SK-N-SH (cell line): ENCODE results near the gene PPP1R37. TPM values are rescaled to one million over a fixed set of nuclear protein-coding genes. Genes with fewer than 3 reads are reported as not detected.

Experiments
- CTCF ChIA-PET: fragments of 300-600, 350-600 bp; formaldehyde crosslinking; extraction: SDS; loops from one replicate; lab custom pipeline; 2021; lab: Yijun Ruan, JAX
- POLR2A ChIA-PET: fragments of 350-600 bp; sonication (Branson Sonifier 250); formaldehyde crosslinking; extraction: SDS; loops from one replicate; lab custom pipeline; 2020; ENCODE audit warnings: antibody characterized with exemption, inconsistent platforms; lab: Yijun Ruan, JAX
- DNase-seq: peaks from one replicate; pipeline ENCODE4 v3.0.0; 2012
- H2AFZ ChIP-seq: fragments of 200-600 bp; sonication (generic); 2 replicates; pipeline ENCODE4 v1.8.1; 2016; ENCODE audit warnings: antibody characterized with exemption, mild to moderate bottlenecking, low read depth
- H3F3A ChIP-seq: fragments of 200-600 bp; sonication (generic); replicated peaks from 2 replicates; pipeline ENCODE3; 2016; ENCODE audit warnings: antibody characterized with exemption, mild to moderate bottlenecking; ENCODE audit not compliant: insufficient read depth
- H3K27ac ChIP-seq, 2 experiments: fragments of 200-500 bp in 1 of 2; fragments of 200-600 bp in 1 of 2; sonication (Bioruptor generic) in 1 of 2; sonication (generic), shearing (Covaris generic) in 1 of 2; 2 replicates each; pipeline versions ENCODE4 v1.5.1 to v1.6.1; 2014 to 2016; ENCODE audit warnings: low read depth in 2 of 2, inconsistent platforms in 1 of 2, low read length in 1 of 2, mild to moderate bottlenecking in 1 of 2, mixed read lengths in 1 of 2
- H3K27me3 ChIP-seq: fragments of 200-600 bp; sonication (generic), shearing (Covaris generic); 2 replicates; pipeline ENCODE4 v1.6.1; 2016; ENCODE audit warnings: mixed run types; ENCODE audit not compliant: insufficient read depth
- H3K36me3 ChIP-seq, 2 experiments: fragments of 200-500 bp in 1 of 2; fragments of 200-600 bp in 1 of 2; sonication (Bioruptor generic) in 1 of 2; sonication (generic) in 1 of 2; replicated peaks in 1 of 2; 2 replicates each; pipeline versions ENCODE3 to v1.5.1; 2014 to 2016; ENCODE audit warnings: low read length in 1 of 2, mild to moderate bottlenecking in 1 of 2; ENCODE audit not compliant: insufficient read depth in 2 of 2, control insufficient read depth in 1 of 2
- H3K4me1 ChIP-seq, 2 experiments: fragments of 200-500 bp in 1 of 2; fragments of 200-600 bp in 1 of 2; sonication (Bioruptor generic) in 1 of 2; sonication (generic), shearing (Covaris generic) in 1 of 2; 2 replicates each; pipeline versions ENCODE4 v1.5.1 to v1.6.1; 2014 to 2016; ENCODE audit warnings: low read depth in 1 of 2, low read length in 1 of 2, mixed run types in 1 of 2; ENCODE audit not compliant: insufficient read depth in 2 of 2, control insufficient read depth in 1 of 2
- H3K4me2 ChIP-seq: fragments of 200-600 bp; sonication (generic), shearing (Covaris generic); 2 replicates; pipeline ENCODE4 v1.6.1; 2017; ENCODE audit warnings: mixed run types
- H3K4me3 ChIP-seq, 2 experiments: fragments of 200-500 bp in 1 of 2; fragments of 200-600 bp in 1 of 2; sonication (Bioruptor generic) in 1 of 2; sonication (generic), shearing (Covaris generic) in 1 of 2; 2 replicates each; pipeline versions ENCODE4 v1.5.1 to v1.8.1; 2014 to 2016; ENCODE audit warnings: low read depth in 2 of 2, inconsistent platforms in 1 of 2, low read length in 1 of 2, mild to moderate bottlenecking in 1 of 2, mixed read lengths in 1 of 2, moderate library complexity in 1 of 2
- H3K79me2 ChIP-seq: fragments of 200-600 bp; sonication (generic); 2 replicates; pipeline ENCODE4 v1.8.1; 2017; ENCODE audit warnings: mild to moderate bottlenecking; ENCODE audit not compliant: insufficient read depth
- H3K9ac ChIP-seq: fragments of 200-600 bp; sonication (generic); 2 replicates; pipeline ENCODE4 v1.6.1; 2017; ENCODE audit warnings: mixed run types
- H3K9me2 ChIP-seq: fragments of 200-600 bp; sonication (generic); 2 replicates; pipeline ENCODE4 v1.6.1; 2017; ENCODE audit warnings: mixed run types
- H3K9me3 ChIP-seq: fragments of 200-600 bp; sonication (generic); 2 replicates; pipeline ENCODE4 v1.6.1; 2017; ENCODE audit warnings: mixed run types, mild to moderate bottlenecking, moderate library complexity
- H4K20me1 ChIP-seq: fragments of 200-600 bp; sonication (generic); 2 replicates; pipeline ENCODE4 v1.6.1; 2017; ENCODE audit warnings: mild to moderate bottlenecking, mixed run types; ENCODE audit not compliant: insufficient read depth
- CHD2 ChIP-seq: fragments of 150-350 bp; IDR thresholded peaks from 2 replicates; pipeline ENCODE4 v1.6.1; 2018; ENCODE audit warnings: low read length; ENCODE audit not compliant: partially characterized antibody
- ELF1 ChIP-seq: IDR thresholded peaks from 2 replicates; pipeline ENCODE4 v1.4.0; 2012
- EP300 ChIP-seq, 2 experiments: IDR thresholded peaks; 2 replicates each; pipeline versions ENCODE4 v1.4.0 to v1.6.1; 2012; ENCODE audit warnings: borderline replicate concordance in 1 of 2, low read depth in 1 of 2, low read length in 1 of 2
- EZH2phosphoT487 ChIP-seq: fragments of 200-600 bp; sonication (generic); IDR thresholded peaks from 2 replicates; pipeline ENCODE4 v1.6.1; 2017; ENCODE audit warnings: low read depth, mixed run types, mild to moderate bottlenecking, antibody characterized with exemption, moderate library complexity, borderline replicate concordance
- GABPA ChIP-seq: IDR thresholded peaks from 2 replicates; pipeline ENCODE4 v1.4.0; 2012; ENCODE audit warnings: low read depth, mild to moderate bottlenecking
- GATA2 ChIP-seq: sonication (generic); formaldehyde crosslinking; IDR thresholded peaks from 2 replicates; pipeline ENCODE4 v1.5.0; 2020; ENCODE audit warnings: mild to moderate bottlenecking, missing genetic modification reagents
- MEF2A ChIP-seq: IDR thresholded peaks from 2 replicates; pipeline ENCODE4 v1.4.0; 2012; ENCODE audit warnings: low read depth, borderline replicate concordance
- MXI1 ChIP-seq: IDR thresholded peaks from 2 replicates; pipeline ENCODE4 v1.6.1; 2012; ENCODE audit warnings: mild to moderate bottlenecking, low read depth, low read length, improper control_type of control experiment
- NFIC ChIP-seq: IDR thresholded peaks from 2 replicates; pipeline ENCODE4 v1.4.0; 2012; ENCODE audit warnings: borderline replicate concordance
- POLR2AphosphoS5 ChIP-seq: IDR thresholded peaks from 2 replicates; pipeline ENCODE4 v1.6.1; 2012; ENCODE audit warnings: low read depth, low read length
- RAD21 ChIP-seq: IDR thresholded peaks from 2 replicates; pipeline ENCODE4 v1.6.1; 2012; ENCODE audit warnings: mild to moderate bottlenecking, low read length
- RCOR1 ChIP-seq: fragments of 150-350 bp; IDR thresholded peaks from 2 replicates; pipeline ENCODE4 v1.6.1; 2017; ENCODE audit warnings: antibody characterized with exemption, low read length
- RFX5 ChIP-seq: IDR thresholded peaks from 2 replicates; pipeline ENCODE4 v1.6.1; 2012; ENCODE audit warnings: mild to moderate bottlenecking, improper control_type of control experiment, low read length
- RXRA ChIP-seq: IDR thresholded peaks from 2 replicates; pipeline ENCODE4 v1.4.0; 2012; ENCODE audit warnings: low read depth, mild to moderate bottlenecking, borderline replicate concordance
- TCF12 ChIP-seq: IDR thresholded peaks from 2 replicates; pipeline ENCODE4 v1.4.0; 2012
- YY1 ChIP-seq: IDR thresholded peaks from 2 replicates; pipeline ENCODE4 v1.4.0; 2012; ENCODE audit warnings: low read depth, mild to moderate bottlenecking
- WGBS: methylation state at CpG from one replicate; pipeline ENCODE4 v1.1.6; 2017; ENCODE audit warnings: low lambda C conversion rate; 5-methylcytosine and 5-hydroxymethylcytosine counted together
- polyA plus RNA-seq, 3 experiments: library from polyadenylated mRNA; depleted of rRNA; stranded (reverse); fragments of >200 nt; gene quantifications; 2 replicates each; pipeline ENCODE4 v1.2.3, GENCODE V29; 2012
- TF ChIP-seq, protein P1 (sequence below): IDR thresholded peaks from 2 replicates; pipeline ENCODE4 v1.4.0; 2012; ENCODE audit warnings: low read depth, borderline replicate concordance
- TF ChIP-seq, protein P2 (sequence below): fragments of 150-350 bp; IDR thresholded peaks from 2 replicates; pipeline ENCODE4 v1.6.1; 2017; ENCODE audit warnings: antibody characterized with exemption, low read length, low read depth, borderline replicate concordance
- TF ChIP-seq, protein P3 (sequence below): IDR thresholded peaks from 2 replicates; pipeline ENCODE4; 2012
- TF ChIP-seq, protein P4 (sequence below): IDR thresholded peaks from 2 replicates; pipeline ENCODE4 v1.6.1; 2012; ENCODE audit warnings: mild to moderate bottlenecking, low read depth, low read length, moderate library complexity
- TF ChIP-seq, protein P5 (sequence below): IDR thresholded peaks from 2 replicates; pipeline ENCODE4 v1.4.0; 2012; ENCODE audit warnings: low read depth

PPP1R37 gene
- polyA plus RNA-seq, 1 of the 3 experiments (the other 2 are of a cell fraction): 24.4 TPM

DNA sequence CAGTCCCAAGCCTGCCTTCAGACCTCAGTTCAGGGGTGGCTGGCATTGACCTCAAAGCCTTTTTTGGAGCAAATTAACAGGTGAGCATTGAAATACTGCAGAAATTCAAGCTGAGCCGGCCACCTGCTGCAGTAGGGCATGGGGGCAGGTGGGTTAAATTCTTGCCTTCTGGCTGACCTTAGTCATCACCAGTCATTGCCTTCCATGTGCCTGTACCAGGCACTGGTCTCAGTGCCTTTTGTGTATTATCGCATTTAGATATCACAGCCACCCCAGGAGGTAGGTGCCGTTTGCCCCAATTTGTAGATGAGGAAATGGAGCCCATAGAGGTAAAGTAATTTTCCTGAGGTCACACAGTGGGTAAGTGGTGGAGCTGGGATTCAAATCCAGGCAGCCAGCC lies 7.2 kb downstream of the PPP1R37 start:
- ChIA-PET POLR2A (no interaction called here), CTCF (no interaction called here)
- Histone ChIP-seq H3K9ac (no peak overlapping the region), H3K9me3 (no peaks in the 10 kb centered on the region), H3K27ac (no peak overlapping the region), H3K36me3 (no peaks in the 10 kb centered on the region), H3K4me3 (no peak overlapping the region), H3K9me2 (no peaks in the 10 kb centered on the region), H3K4me1 (peaks cover 14 to 32% of the 10 kb centered on the region in 2 experiments; a peak in 3 of 4 replicates), H3F3A (peaks cover 13% of the 10 kb centered on the region), H2AFZ (no peak overlapping the region), H4K20me1 (peaks cover 92% of the 10 kb centered on the region), H3K4me2 (peak overlapping the region; percentile 77; the same call in 1 of the 2 replicates), H3K27me3 (no peaks in the 10 kb centered on the region), H3K79me2 (peaks cover 97% of the 10 kb centered on the region)
- no peak for DNase-seq
- no peak for TF ChIP-seq EZH2phosphoT487
- TF ChIP-seq, protein P1, sequence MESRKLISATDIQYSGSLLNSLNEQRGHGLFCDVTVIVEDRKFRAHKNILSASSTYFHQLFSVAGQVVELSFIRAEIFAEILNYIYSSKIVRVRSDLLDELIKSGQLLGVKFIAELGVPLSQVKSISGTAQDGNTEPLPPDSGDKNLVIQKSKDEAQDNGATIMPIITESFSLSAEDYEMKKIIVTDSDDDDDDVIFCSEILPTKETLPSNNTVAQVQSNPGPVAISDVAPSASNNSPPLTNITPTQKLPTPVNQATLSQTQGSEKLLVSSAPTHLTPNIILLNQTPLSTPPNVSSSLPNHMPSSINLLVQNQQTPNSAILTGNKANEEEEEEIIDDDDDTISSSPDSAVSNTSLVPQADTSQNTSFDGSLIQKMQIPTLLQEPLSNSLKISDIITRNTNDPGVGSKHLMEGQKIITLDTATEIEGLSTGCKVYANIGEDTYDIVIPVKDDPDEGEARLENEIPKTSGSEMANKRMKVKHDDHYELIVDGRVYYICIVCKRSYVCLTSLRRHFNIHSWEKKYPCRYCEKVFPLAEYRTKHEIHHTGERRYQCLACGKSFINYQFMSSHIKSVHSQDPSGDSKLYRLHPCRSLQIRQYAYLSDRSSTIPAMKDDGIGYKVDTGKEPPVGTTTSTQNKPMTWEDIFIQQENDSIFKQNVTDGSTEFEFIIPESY: no peak
- TF ChIP-seq, protein P2, sequence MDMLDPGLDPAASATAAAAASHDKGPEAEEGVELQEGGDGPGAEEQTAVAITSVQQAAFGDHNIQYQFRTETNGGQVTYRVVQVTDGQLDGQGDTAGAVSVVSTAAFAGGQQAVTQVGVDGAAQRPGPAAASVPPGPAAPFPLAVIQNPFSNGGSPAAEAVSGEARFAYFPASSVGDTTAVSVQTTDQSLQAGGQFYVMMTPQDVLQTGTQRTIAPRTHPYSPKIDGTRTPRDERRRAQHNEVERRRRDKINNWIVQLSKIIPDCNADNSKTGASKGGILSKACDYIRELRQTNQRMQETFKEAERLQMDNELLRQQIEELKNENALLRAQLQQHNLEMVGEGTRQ: no peak
- TF ChIP-seq RAD21: no peak
- TF ChIP-seq CHD2: no peak
- no peak for TF ChIP-seq EP300 (IDR thresholded peaks at IDR 0.05; ENCODE audit: borderline replicate concordance in 1 of 2, low read depth in 1 of 2, low read length in 1 of 2)
- no peak for TF ChIP-seq POLR2AphosphoS5
- no peak for TF ChIP-seq RCOR1
- TF ChIP-seq ELF1: no peak
- no peak for TF ChIP-seq RXRA
- no peak for TF ChIP-seq GABPA
- TF ChIP-seq MXI1: no peak
- TF ChIP-seq RFX5: no peak
- TF ChIP-seq, protein P3, sequence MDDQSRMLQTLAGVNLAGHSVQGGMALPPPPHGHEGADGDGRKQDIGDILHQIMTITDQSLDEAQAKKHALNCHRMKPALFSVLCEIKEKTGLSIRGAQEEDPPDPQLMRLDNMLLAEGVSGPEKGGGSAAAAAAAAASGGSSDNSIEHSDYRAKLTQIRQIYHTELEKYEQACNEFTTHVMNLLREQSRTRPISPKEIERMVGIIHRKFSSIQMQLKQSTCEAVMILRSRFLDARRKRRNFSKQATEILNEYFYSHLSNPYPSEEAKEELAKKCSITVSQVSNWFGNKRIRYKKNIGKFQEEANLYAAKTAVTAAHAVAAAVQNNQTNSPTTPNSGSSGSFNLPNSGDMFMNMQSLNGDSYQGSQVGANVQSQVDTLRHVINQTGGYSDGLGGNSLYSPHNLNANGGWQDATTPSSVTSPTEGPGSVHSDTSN: no peak
- no peak for TF ChIP-seq MEF2A
- 96% methylated on average over 3 of the region's 3 CpGs for WGBS

DNA sequence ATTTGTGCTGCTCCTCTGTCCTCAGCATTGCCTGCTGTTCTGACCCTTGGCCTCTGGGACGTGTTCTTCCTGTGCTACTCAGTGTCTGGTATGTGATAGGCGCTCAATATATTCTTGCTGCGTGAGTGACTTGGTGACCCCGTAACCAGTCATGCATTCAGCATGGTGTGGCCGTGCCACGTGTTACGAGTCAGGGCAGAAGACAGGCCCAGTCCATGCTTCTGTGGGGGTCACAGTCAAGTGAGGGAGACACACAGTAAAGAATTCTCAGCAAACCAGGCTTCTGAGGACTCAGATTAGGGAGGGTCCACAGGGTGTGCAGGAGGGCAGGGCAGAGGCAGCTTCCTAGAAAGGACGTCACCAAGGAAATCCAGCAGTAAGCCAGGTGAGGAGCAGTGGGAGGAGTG lies 7.9 kb downstream of the PPP1R37 start:
- Histone ChIP-seq H3K27ac (no peak overlapping the region), H3K27me3 (no peaks in the 10 kb centered on the region), H3F3A (peaks cover 13% of the 10 kb centered on the region), H3K4me1 (peaks cover 14 to 32% of the 10 kb centered on the region in 2 experiments; a peak in 3 of 4 replicates), H3K4me3 (no peak overlapping the region), H4K20me1 (peaks cover 92% of the 10 kb centered on the region), H3K4me2 (no peak overlapping the region), H3K9me2 (no peaks in the 10 kb centered on the region), H3K9me3 (no peaks in the 10 kb centered on the region), H3K36me3 (no peaks in the 10 kb centered on the region), H2AFZ (no peak overlapping the region), H3K9ac (no peak overlapping the region), H3K79me2 (peaks cover 97% of the 10 kb centered on the region)
- DNase-seq: no peak
- CTCF ChIA-PET: no interaction called here
- POLR2A ChIA-PET: interaction anchor here (1.9 kb wide), 1 partner anchor 8 kb away, joined by 4 read pairs; the partner anchor contains the start of gene PPP1R37
- WGBS: 97% methylated on average over 8 of the region's 8 CpGs
- TF ChIP-seq, protein P3: no peak
- TF ChIP-seq, protein P4, sequence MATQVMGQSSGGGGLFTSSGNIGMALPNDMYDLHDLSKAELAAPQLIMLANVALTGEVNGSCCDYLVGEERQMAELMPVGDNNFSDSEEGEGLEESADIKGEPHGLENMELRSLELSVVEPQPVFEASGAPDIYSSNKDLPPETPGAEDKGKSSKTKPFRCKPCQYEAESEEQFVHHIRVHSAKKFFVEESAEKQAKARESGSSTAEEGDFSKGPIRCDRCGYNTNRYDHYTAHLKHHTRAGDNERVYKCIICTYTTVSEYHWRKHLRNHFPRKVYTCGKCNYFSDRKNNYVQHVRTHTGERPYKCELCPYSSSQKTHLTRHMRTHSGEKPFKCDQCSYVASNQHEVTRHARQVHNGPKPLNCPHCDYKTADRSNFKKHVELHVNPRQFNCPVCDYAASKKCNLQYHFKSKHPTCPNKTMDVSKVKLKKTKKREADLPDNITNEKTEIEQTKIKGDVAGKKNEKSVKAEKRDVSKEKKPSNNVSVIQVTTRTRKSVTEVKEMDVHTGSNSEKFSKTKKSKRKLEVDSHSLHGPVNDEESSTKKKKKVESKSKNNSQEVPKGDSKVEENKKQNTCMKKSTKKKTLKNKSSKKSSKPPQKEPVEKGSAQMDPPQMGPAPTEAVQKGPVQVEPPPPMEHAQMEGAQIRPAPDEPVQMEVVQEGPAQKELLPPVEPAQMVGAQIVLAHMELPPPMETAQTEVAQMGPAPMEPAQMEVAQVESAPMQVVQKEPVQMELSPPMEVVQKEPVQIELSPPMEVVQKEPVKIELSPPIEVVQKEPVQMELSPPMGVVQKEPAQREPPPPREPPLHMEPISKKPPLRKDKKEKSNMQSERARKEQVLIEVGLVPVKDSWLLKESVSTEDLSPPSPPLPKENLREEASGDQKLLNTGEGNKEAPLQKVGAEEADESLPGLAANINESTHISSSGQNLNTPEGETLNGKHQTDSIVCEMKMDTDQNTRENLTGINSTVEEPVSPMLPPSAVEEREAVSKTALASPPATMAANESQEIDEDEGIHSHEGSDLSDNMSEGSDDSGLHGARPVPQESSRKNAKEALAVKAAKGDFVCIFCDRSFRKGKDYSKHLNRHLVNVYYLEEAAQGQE: no peak
- TF ChIP-seq GATA2 (CRISPR knock-in tag) (no peak), EP300 (IDR thresholded peaks at IDR 0.05; ENCODE audit: borderline replicate concordance in 1 of 2, low read depth in 1 of 2, low read length in 1 of 2) (no peak), NFIC (no peak), TCF12 (no peak), YY1 (no peak), MEF2A (no peak)
- TF ChIP-seq, protein P5, sequence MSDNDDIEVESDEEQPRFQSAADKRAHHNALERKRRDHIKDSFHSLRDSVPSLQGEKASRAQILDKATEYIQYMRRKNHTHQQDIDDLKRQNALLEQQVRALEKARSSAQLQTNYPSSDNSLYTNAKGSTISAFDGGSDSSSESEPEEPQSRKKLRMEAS: no peak
